Measurements from ENCODE around the gene ACVR1. TPM values are rescaled to one million over a fixed set of nuclear protein-coding genes. Genes with fewer than 3 reads are reported as not detected.

ACVR1 gene
- total and polyA plus RNA-seq, 2 donors (not counting 1 experiment from before 2014, with no cell fraction given), result 42.9 to 72.1 TPM

- no peak overlapping the region for H3K4me3 ChIP-seq (replicated peaks in 1 of 4; ENCODE audit: control extremely low read depth in 1 of 4, insufficient read depth in 1 of 4, low read depth in 3 of 4, low read length in 4 of 4)
- DNase-seq (ENCODE audit: low read depth in 2 of 2), result no peak
- peaks cover 36% of the 10 kb centered on the region for H3K79me2 ChIP-seq (ENCODE audit: control insufficient read depth, insufficient read depth, low read length)
- no peak overlapping the region for H3K4me2 ChIP-seq (ENCODE audit: extremely low read depth, insufficient read depth, low read length)
- H3K4me1 ChIP-seq (ENCODE audit: control insufficient read depth, extremely low read depth, insufficient read depth, low read length), result peaks cover 26% of the 10 kb centered on the region
- H3K9ac ChIP-seq (ENCODE audit: insufficient read depth, low read length), result no peak overlapping the region
- no peaks in the 10 kb centered on the region for H3K9me3 ChIP-seq (ENCODE audit: control insufficient read depth, insufficient read depth, low read depth, low read length)
- no peak overlapping the region for H2AFZ ChIP-seq (ENCODE audit: low read length)
- peaks cover 4% of the 10 kb centered on the region for H3K36me3 ChIP-seq (ENCODE audit: control insufficient read depth, insufficient read depth, low read length)
- H3K27me3 ChIP-seq (ENCODE audit: control insufficient read depth, insufficient read depth, low read length), result no peaks in the 10 kb centered on the region
- no peaks in the 10 kb centered on the region for H4K20me1 ChIP-seq (ENCODE audit: control insufficient read depth, extremely low read depth, insufficient read depth, low read length)
- TF ChIP-seq EZH2 (IDR thresholded peaks at IDR 0.05; ENCODE audit: low read length, missing control alignments) (no peak), CTCF (conservative IDR thresholded peaks at IDR 0.05 in 1 of 2, IDR thresholded peaks at IDR 0.05 in 1 of 2; ENCODE audit: low read depth in 1 of 2, low read length in 2 of 2) (no peak)
- H3K27ac ChIP-seq (ENCODE audit: insufficient read depth, low read length), result no peak overlapping the region
These were observed 34.6 kb downstream of the ACVR1 start for GRCh38 chr2:157841485-157841884.

DNA sequence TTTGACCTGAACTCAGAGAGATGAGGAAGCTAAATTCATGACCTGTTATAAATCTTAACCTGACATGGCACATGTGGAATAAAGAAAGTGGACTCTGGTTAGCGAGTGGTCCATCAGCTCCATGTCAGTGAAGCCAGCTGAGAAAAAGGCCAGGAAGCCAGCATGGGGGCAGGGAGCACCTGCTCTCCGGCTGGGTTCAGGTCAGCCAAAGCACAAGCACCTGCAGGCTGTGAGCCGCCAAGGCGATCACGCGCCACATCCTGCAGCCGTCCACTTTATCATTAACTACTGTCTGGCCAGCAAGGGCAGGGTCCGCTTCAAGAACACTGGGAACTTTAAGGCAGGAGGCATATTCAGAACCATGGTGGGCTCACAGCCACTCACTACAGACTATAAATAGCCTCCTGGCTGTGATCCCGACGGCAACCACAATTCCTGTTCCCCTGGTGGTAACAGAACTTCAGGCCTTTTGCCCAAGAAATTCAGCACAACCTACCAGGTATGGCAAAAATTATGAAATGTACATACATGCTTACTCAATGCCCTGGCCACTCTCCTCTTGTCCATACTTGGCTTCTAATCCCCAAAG is 35.5 kb downstream of the ACVR1 start:
- peaks cover 26% of the 10 kb centered on the region for H3K4me1 ChIP-seq (ENCODE audit: control insufficient read depth, extremely low read depth, insufficient read depth, low read length)
- H3K27ac ChIP-seq (ENCODE audit: insufficient read depth, low read length), result no peak overlapping the region

DNA sequence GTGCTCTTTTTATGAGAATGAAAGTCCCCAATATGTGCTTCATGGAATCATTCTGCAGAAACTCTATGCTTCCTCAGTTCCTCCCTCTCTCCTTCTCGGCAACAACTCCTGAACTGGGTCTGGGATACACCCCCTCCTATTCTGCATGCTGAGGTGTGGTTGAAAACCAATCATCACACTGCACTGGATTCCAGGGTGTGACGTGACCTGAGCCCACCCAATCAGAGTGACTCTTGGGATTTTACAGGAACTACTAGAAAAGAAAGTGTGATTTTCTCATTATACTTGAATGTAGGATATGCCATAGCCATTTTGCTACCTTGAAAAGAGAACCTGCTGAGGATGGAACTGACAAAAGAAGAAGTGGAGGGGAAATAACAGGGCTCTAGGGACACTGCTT is 36.3 kb downstream of the ACVR1 start:
- no peak for TF ChIP-seq EZH2 (IDR thresholded peaks at IDR 0.05; ENCODE audit: low read length, missing control alignments)
- TF ChIP-seq CTCF (conservative IDR thresholded peaks at IDR 0.05 in 1 of 2, IDR thresholded peaks at IDR 0.05 in 1 of 2; ENCODE audit: low read depth in 1 of 2, low read length in 2 of 2), result no peak
- peaks cover 26% of the 10 kb centered on the region for H3K4me1 ChIP-seq (ENCODE audit: control insufficient read depth, extremely low read depth, insufficient read depth, low read length)
- DNase-seq (ENCODE audit: low read depth in 2 of 2), result no peak

More for the DNA sequence above, 35.5 kb downstream of the ACVR1 start:
- Histone ChIP-seq H3K9ac (ENCODE audit: insufficient read depth, low read length) (no peak overlapping the region), H3K36me3 (ENCODE audit: control insufficient read depth, insufficient read depth, low read length) (peaks cover 4% of the 10 kb centered on the region), H3K9me3 (ENCODE audit: control insufficient read depth, insufficient read depth, low read depth, low read length) (no peaks in the 10 kb centered on the region), H3K79me2 (ENCODE audit: control insufficient read depth, insufficient read depth, low read length) (peaks cover 41% of the 10 kb centered on the region), H4K20me1 (ENCODE audit: control insufficient read depth, extremely low read depth, insufficient read depth, low read length) (no peaks in the 10 kb centered on the region), H3K4me3 (replicated peaks in 1 of 4; ENCODE audit: control extremely low read depth in 1 of 4, insufficient read depth in 1 of 4, low read depth in 3 of 4, low read length in 4 of 4) (no peak overlapping the region), H2AFZ (ENCODE audit: low read length) (no peak overlapping the region), H3K27me3 (ENCODE audit: control insufficient read depth, insufficient read depth, low read length) (no peaks in the 10 kb centered on the region), H3K4me2 (ENCODE audit: extremely low read depth, insufficient read depth, low read length) (no peak overlapping the region)
- peak; percentile 6 to 10 for TF ChIP-seq CTCF (conservative IDR thresholded peaks at IDR 0.05 in 1 of 2, IDR thresholded peaks at IDR 0.05 in 1 of 2; ENCODE audit: low read depth in 1 of 2, low read length in 2 of 2)
- no peak for TF ChIP-seq EZH2 (IDR thresholded peaks at IDR 0.05; ENCODE audit: low read length, missing control alignments)
- DNase-seq (ENCODE audit: low read depth in 2 of 2), result peak; percentile 26 to 79

More for the DNA sequence above, 36.3 kb downstream of the ACVR1 start:
- Histone ChIP-seq H3K27me3 (ENCODE audit: control insufficient read depth, insufficient read depth, low read length) (no peaks in the 10 kb centered on the region), H3K4me3 (replicated peaks in 1 of 4; ENCODE audit: control extremely low read depth in 1 of 4, insufficient read depth in 1 of 4, low read depth in 3 of 4, low read length in 4 of 4) (no peak overlapping the region), H3K27ac (ENCODE audit: insufficient read depth, low read length) (no peak overlapping the region), H3K79me2 (ENCODE audit: control insufficient read depth, insufficient read depth, low read length) (peaks cover 37% of the 10 kb centered on the region), H3K9ac (ENCODE audit: insufficient read depth, low read length) (no peak overlapping the region), H2AFZ (ENCODE audit: low read length) (no peak overlapping the region), H4K20me1 (ENCODE audit: control insufficient read depth, extremely low read depth, insufficient read depth, low read length) (no peaks in the 10 kb centered on the region), H3K4me2 (ENCODE audit: extremely low read depth, insufficient read depth, low read length) (peak overlapping the region; percentile 16), H3K36me3 (ENCODE audit: control insufficient read depth, insufficient read depth, low read length) (no peaks in the 10 kb centered on the region), H3K9me3 (ENCODE audit: control insufficient read depth, insufficient read depth, low read depth, low read length) (no peaks in the 10 kb centered on the region)
